SIG-M5 treated with dmso at 0.1 percent for 504 hours (cell line): Measurements from ENCODE around the gene UCHL1.
A peak's percentile ranks its signal among the peaks of the same experiment; 100 is the strongest.
"Not testable (repeated sequence)": the region's sequence is repeated elsewhere in the genome, so short reads cannot be mapped to it uniquely, and the experiment has no call there.

Experiments
- DNase-seq: peaks from one replicate; lab custom pipeline; 2025; ENCODE audit not compliant: unreplicated experiment; lab: John Stamatoyannopoulos, UW

UCHL1 gene

DNA sequence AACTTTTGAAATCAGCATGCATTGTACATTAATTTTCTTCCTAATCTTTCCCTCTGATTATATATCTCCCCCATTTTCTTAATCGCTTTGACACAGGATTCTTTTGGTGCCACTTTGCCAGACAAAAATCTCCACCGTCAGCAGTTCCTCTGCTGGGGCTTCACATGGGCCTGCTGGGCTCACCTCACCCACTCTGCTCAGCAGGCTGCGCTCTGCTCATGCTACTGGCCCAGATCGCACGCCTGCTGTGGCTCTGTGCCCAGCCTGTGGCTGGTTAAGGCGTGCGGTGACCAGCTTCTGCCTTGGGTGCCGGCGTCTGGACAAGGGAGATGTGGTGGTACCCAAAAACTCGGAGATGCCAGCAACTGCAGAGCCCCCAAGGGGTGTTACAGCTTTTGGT, 31.1 kb downstream of the UCHL1 start:
- DNase-seq = no peak

DNA sequence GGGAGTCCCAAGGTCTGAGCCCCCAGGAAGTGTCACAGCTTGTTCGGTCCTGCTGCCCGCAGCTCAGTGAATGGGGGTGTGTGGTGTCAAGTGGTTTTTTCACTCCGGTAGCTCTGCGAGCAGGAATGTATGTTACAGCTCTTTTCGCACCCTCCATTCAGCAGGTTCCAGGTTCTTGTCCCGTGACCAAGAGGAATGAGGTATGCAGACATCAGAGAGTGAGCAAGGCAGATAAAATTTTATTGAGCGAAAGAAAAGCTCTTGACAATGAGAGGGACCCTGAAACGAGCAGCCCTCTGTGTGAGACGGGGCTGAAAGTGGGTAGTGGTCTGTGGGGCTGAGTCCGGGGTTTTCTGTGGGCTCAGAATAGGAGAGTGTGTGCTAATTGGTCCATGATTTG, 31.5 kb downstream of the UCHL1 start:
- DNase-seq = no peak

- DNase-seq = no peak
Observed at GRCh38 chr4:41290479-41290878, 33.8 kb downstream of the UCHL1 start.

GRCh38 chr4:41294445-41295062, 37.8 kb downstream of the UCHL1 start:
- DNase-seq = no peak

GRCh38 chr4:41296995-41297394, 40.3 kb downstream of the UCHL1 start:
- no peak for DNase-seq

DNA sequence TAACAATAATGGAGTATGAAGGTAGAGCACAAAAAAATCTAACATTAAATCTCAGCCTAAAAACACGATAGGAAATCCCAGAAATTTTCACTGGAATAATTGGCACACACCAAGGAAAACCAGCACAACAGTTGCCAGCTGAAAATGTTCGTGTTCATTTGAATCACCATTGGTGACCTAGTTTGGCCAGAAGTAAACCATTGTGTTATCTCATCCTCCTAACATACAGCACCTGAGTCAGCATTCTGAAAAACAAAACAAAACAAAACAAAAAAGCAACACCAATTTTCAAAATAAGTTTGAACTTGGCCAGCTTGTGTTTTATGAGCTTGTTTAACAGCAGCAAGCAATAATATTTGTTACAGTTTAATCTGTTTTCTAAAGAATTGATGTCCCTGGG, 41.1 kb downstream of the UCHL1 start:
- DNase-seq = no peak

DNA sequence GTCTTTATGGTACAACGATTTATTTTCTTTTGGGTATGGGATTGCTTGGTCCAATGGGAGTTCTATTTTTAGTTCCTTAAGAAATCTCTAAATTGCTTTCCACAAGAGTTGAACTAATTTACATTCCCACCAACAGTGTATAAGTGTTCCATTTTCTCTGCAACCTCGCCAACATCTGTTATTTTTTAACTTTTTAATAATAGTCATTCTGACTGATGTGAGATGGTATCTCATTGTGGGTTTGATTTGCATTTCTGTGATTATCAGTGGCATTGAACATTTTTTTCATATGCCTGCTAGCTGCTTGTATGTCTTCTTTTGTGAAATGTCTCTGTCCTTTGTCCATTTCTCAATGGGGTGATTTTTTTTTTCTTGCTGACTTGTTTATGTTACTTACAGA, 42.8 kb downstream of the UCHL1 start:
- no peak for DNase-seq

DNA sequence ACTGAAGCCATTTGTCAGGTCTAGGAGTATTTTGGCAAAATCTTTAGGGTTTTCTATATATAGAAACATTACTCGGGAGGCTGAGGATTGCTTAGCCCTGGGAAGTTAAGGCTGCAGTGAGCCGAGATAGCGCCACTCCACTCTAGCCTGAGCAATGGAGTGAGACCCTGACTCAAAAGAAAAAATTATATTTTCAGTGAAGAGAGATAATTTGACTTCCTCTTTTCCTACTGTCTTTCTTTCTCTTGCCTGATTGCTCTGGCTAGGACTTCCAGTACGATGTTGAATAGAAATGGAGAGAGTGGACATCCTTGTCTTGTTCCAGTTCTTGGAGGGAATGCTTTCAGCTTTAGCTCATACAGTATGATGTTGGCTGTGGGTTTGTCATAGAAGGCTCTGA, 44.4 kb downstream of the UCHL1 start:
- no peak for DNase-seq

- DNase-seq = no peak
Observed at GRCh38 chr4:41303372-41304118, 46.8 kb downstream of the UCHL1 start.

DNA sequence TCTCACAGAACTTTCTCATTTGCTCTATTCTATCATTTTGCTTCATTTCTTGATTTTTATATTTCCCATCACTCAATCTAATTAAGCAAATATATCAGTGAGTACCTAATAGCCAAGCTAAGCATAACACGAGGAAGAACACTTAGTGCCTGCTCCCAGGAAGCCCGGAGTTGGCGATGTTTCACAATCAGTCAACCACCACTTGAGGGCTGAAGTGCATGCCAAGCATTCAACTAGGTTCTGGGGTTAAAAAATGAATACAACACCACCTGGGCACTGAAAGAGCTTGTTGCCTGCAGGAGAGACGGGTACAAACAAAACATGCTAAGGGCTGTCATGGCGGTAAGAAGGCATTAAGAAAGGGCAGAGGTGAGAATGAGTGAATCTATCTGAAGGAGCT, 47.5 kb downstream of the UCHL1 start:
- DNase-seq = no peak

DNA sequence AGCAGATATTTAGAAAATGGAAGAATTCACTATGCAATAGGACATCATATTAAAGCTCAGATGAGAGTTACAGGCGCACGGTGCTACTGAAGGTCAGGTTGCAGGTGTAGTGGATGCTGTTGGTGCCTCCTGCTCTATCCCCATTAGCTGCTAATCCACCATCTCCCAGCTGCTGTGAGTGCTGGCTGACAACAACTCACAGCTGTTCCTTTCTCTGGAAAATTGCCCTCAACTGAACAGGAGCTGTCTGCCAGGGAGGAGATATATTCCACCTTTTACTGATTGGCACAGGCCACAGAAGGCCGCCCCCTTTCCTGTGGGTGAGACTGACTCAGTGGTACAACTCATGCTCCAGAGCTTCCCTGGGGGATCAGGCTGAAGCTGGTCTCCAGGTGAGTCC, 48.7 kb downstream of the UCHL1 start:
- DNase-seq = no peak

- DNase-seq = peak; percentile 12
Observed at GRCh38 chr4:41307638-41308037, 50.9 kb downstream of the UCHL1 start.

DNA sequence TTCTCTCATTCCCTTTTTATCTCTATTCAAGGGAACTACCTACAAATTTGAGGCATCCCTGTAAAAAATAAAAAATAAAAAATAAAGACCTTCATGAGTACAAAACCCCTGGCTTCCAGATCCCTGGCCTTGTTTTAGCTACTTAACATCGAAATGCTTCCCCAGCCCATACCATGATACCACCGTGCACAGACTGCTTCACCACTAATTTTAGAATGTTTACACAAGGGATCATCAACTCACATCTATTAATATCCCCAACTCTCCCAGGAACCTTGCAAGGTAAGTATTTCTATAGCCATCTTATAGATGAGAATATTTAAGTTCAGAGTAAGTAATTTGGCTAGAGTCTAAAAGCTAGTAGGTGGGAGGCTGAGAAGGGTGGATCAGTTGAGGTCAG, 51.7 kb downstream of the UCHL1 start:
- no peak for DNase-seq

- DNase-seq = not testable (repeated sequence)
Observed at GRCh38 chr4:41315426-41315825, 58.7 kb downstream of the UCHL1 start.

DNA sequence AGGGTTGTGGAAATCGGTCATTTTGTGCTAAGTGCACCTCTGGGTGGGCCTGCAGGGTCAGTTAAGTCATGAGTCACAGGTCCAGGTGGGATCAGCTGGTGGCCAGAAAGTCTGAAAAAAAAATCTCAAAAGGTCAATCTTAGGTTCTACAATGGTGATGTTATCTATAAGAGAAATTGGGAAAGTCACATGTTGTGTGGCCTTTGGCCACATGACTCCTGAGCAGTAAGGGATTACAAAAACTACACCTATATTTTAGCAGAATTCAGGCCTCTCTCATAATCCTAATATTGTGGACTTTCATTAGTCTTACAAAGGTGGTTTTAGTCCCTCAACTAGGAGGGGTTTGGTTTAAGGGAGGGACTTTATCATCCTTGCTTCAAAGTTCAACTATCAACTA, 59.1 kb downstream of the UCHL1 start:
- DNase-seq = no peak
